HCT116 (cell line): Measurements from ENCODE around the gene HSD17B1. TPM values are rescaled to one million over a fixed set of nuclear protein-coding genes. Genes with fewer than 3 reads are reported as not detected.
A peak's percentile ranks its signal among the peaks of the same experiment; 100 is the strongest.

Source experiments
- ATAC-seq: fragments of 200-7000 bp; cut with Tn5 transposase; 2 replicates; pipeline ENCODE4 v1.9.1; 2020; ENCODE audit warnings: mild to moderate bottlenecking, moderate library complexity
- BruUV-seq: library from RNA; stranded (reverse); fragments of 400-500 nt; replicated peaks from 2 replicates; lab custom pipeline; 2021; lab: Mats Ljungman, UMichigan
- CTCF ChIA-PET: fragments of 300-600 bp; sonication (Branson Sonifier 250); formaldehyde crosslinking; loops from one replicate; lab custom pipeline; 2021; ENCODE audit warnings: antibody characterized with exemption; lab: Charles Lee
- POLR2A ChIA-PET: fragments of 300-600, 350-600 bp; sonication (Branson Sonifier 250); formaldehyde crosslinking; loops from one replicate; lab custom pipeline; 2021; ENCODE audit warnings: antibody characterized with exemption; lab: Charles Lee
- RAD21 ChIA-PET, 2 experiments: fragments of 300-600 bp; sonication (Branson Sonifier 250); formaldehyde crosslinking; loops; one replicate each; lab custom pipeline; 2023; ENCODE audit warnings: low total read pairs in 2 of 2; ENCODE audit not compliant: uncharacterized antibody in 2 of 2, unreplicated experiment in 2 of 2, low non-redundant PET in 1 of 2; lab: Charles Lee
- DNase-seq: peaks from one replicate; pipeline ENCODE4 v3.0.0-alpha.2; 2010; ENCODE audit warnings: low read depth, low spot score
- H2AFZ ChIP-seq: fragments of 200-600 bp; shearing (Covaris generic), sonication (generic); 2 replicates; pipeline ENCODE4 v1.6.1; 2017; ENCODE audit warnings: low read depth, mixed run types, mixed read lengths, antibody characterized with exemption, low read length; ENCODE audit not compliant: poor library complexity, severe bottlenecking
- H3K27ac ChIP-seq: 2 replicates; pipeline ENCODE4 v1.5.1; 2012; ENCODE audit warnings: low read depth, low read length
- H3K27me3 ChIP-seq: fragments of 200-600 bp; sonication (generic); 2 replicates; pipeline ENCODE4 v1.6.1; 2016; ENCODE audit warnings: mixed run types, low read length, mixed read lengths; ENCODE audit not compliant: insufficient read depth
- H3K36me3 ChIP-seq, 2 experiments: fragments of 200-500 bp in 1 of 2; fragments of 200-600 bp in 1 of 2; sonication (Bioruptor generic) in 1 of 2; sonication (generic) in 1 of 2; 2 replicates each; pipeline versions ENCODE4 v1.5.1 to v1.6.1; 2014 to 2016; ENCODE audit warnings: low read length in 2 of 2, inconsistent platforms in 1 of 2, mixed read lengths in 1 of 2, mixed run types in 1 of 2; ENCODE audit not compliant: insufficient read depth in 2 of 2, control insufficient read depth in 1 of 2
- H3K4me1 ChIP-seq, 2 experiments: fragments of 200-600 bp in 1 of 2; sonication (generic) in 1 of 2; 2 replicates each; pipeline versions ENCODE4 v1.5.1 to v1.6.1; 2012 to 2017; ENCODE audit warnings: low read length in 2 of 2, inconsistent platforms in 1 of 2, mild to moderate bottlenecking in 1 of 2, mixed read lengths in 1 of 2, mixed run types in 1 of 2, moderate library complexity in 1 of 2; ENCODE audit not compliant: insufficient read depth in 2 of 2, control insufficient read depth in 1 of 2
- H3K4me2 ChIP-seq: fragments of 200-600 bp; sonication (generic); 2 replicates; pipeline ENCODE4 v1.6.1; 2017; ENCODE audit warnings: mixed run types, low read length, mixed read lengths
- H3K4me3 ChIP-seq, 2 experiments: fragments of 200-600 bp in 1 of 2; sonication (generic) in 1 of 2; replicated peaks in 1 of 2; 2 replicates each; pipeline ENCODE4 v1.5.1; 2011 to 2016; ENCODE audit warnings: low read length in 2 of 2, control low read depth in 1 of 2, low read depth in 1 of 2, mild to moderate bottlenecking in 1 of 2, mixed read lengths in 1 of 2, mixed run types in 1 of 2
- H3K79me2 ChIP-seq: fragments of 200-600 bp; sonication (generic); 2 replicates; pipeline ENCODE4 v1.6.1; 2017; ENCODE audit warnings: mild to moderate bottlenecking, mixed run types, low read length, moderate library complexity, mixed read lengths; ENCODE audit not compliant: insufficient read depth
- H3K9ac ChIP-seq: fragments of 200-600 bp; sonication (generic); 2 replicates; pipeline ENCODE4 v1.6.1; 2016; ENCODE audit warnings: low read length, mixed read lengths
- H3K9me2 ChIP-seq: fragments of 200-600 bp; sonication (generic), shearing (Covaris generic); 2 replicates; pipeline ENCODE4 v1.6.1; 2017; ENCODE audit warnings: mixed run types, mild to moderate bottlenecking, moderate library complexity; ENCODE audit not compliant: insufficient read depth
- H3K9me3 ChIP-seq, 2 experiments: fragments of 200-500 bp in 1 of 2; fragments of 200-600 bp in 1 of 2; sonication (Bioruptor generic) in 1 of 2; sonication (generic) in 1 of 2; 2 replicates each; pipeline ENCODE4 v1.6.1; 2014 to 2017; ENCODE audit warnings: low read length in 2 of 2, mixed read lengths in 2 of 2, inconsistent platforms in 1 of 2, low read depth in 1 of 2, mild to moderate bottlenecking in 1 of 2, mixed run types in 1 of 2, moderate library complexity in 1 of 2; ENCODE audit not compliant: control insufficient read depth in 1 of 2, insufficient read depth in 1 of 2
- H4K20me1 ChIP-seq: fragments of 200-600 bp; sonication (generic), shearing (Covaris generic); 2 replicates; pipeline ENCODE4 v1.6.1; 2017; ENCODE audit warnings: mixed run types, mild to moderate bottlenecking, moderate library complexity; ENCODE audit not compliant: insufficient read depth
- CBX3 ChIP-seq: IDR thresholded peaks from 2 replicates; pipeline ENCODE4 v1.6.1; 2012; ENCODE audit warnings: low read depth
- CEBPB ChIP-seq: IDR thresholded peaks from 2 replicates; pipeline ENCODE4 v1.6.1; 2012; ENCODE audit warnings: low read depth
- ELF1 ChIP-seq: IDR thresholded peaks from 2 replicates; pipeline ENCODE4 v1.6.1; 2012; ENCODE audit warnings: low read depth, borderline replicate concordance
- FOSL1 ChIP-seq: IDR thresholded peaks from 2 replicates; pipeline ENCODE4 v1.6.1; 2012; ENCODE audit warnings: low read depth
- JUND ChIP-seq: IDR thresholded peaks from 2 replicates; pipeline ENCODE4 v1.6.1; 2012
- POLR2A ChIP-seq: IDR thresholded peaks from 2 replicates; pipeline ENCODE4 v1.7.0; 2011; ENCODE audit warnings: borderline replicate concordance; ENCODE audit not compliant: insufficient read depth, insufficient read length; ENCODE audit errors: extremely low read depth
- POLR2AphosphoS5 ChIP-seq: IDR thresholded peaks from 2 replicates; pipeline ENCODE4 v1.6.1; 2011; ENCODE audit warnings: mild to moderate bottlenecking, low read depth, low read length, moderate library complexity
- RAD21 ChIP-seq: IDR thresholded peaks from 2 replicates; pipeline ENCODE4 v1.6.1; 2012; ENCODE audit warnings: low read depth, mild to moderate bottlenecking
- REST ChIP-seq: IDR thresholded peaks from 2 replicates; pipeline ENCODE4 v1.6.1; 2012; ENCODE audit warnings: low read depth
- TCF7L2 ChIP-seq: IDR thresholded peaks from 2 replicates; pipeline ENCODE4 v1.7.0; 2011; ENCODE audit warnings: borderline replicate concordance, inconsistent platforms; ENCODE audit not compliant: insufficient read depth, insufficient read length; ENCODE audit errors: extremely low read depth
- YY1 ChIP-seq: IDR thresholded peaks from 2 replicates; pipeline ENCODE4 v1.6.1; 2011; ENCODE audit warnings: low read length, low read depth, moderate library complexity, mild to moderate bottlenecking; ENCODE audit not compliant: insufficient replicate concordance; ENCODE audit errors: extremely low read depth
- intact Hi-C: fragments of 100-400 bp; cut with micrococcal nuclease; formaldehyde crosslinking; loops from 2 replicates; pipeline ENCODE4 v1.10.0; 2022
- total RNA-seq: library from RNA; stranded (reverse); gene quantifications from one replicate; pipeline ENCODE4 v1.2.1, GENCODE V29; 2021; ENCODE audit not compliant: unreplicated experiment
- TF ChIP-seq, protein P1 (sequence below), 3 experiments: fragments of 200-600 bp in 1 of 3; sonication (generic) in 1 of 3; IDR thresholded peaks in 2 of 3; conservative IDR thresholded peaks in 1 of 3; 2 replicates each; pipeline ENCODE4 v1.5.1; 2012 to 2017; ENCODE audit warnings: low read depth in 2 of 3, low read length in 2 of 3, antibody characterized with exemption in 1 of 3, borderline replicate concordance in 1 of 3, control low read depth in 1 of 3, mild to moderate bottlenecking in 1 of 3, mixed read lengths in 1 of 3, mixed run types in 1 of 3, moderate library complexity in 1 of 3; ENCODE audit not compliant: insufficient read depth in 1 of 3

Gene HSD17B1
- total RNA-seq, 1 experiment from 2014 or later: 1.4 TPM

GRCh38 chr17:42521036-42521435 lies 31.7 kb upstream of the HSD17B1 start:
- Histone ChIP-seq H3K4me1 (peaks cover 46 to 74% of the 10 kb centered on the region in 2 experiments), H3K9ac (peak overlapping the region; percentile 63), H3K9me2 (no peaks in the 10 kb centered on the region), H4K20me1 (no peaks in the 10 kb centered on the region), H3K27me3 (no peaks in the 10 kb centered on the region), H3K27ac (peak overlapping the region; percentile 93), H3K4me3 (peak overlapping the region in 1 of 2 experiments; percentile 35; a peak in 1 of 4 replicates), H3K79me2 (no peaks in the 10 kb centered on the region), H3K4me2 (peak overlapping the region; percentile 78), H3K36me3 (peaks cover 3 to 5% of the 10 kb centered on the region in 2 experiments; a peak in 2 of 4 replicates), H3K9me3 (no peaks in the 10 kb centered on the region), H2AFZ (no peak overlapping the region)
- DNase-seq (no peak), ATAC-seq (no peak)
- intact Hi-C loops: loop anchor here (10.0 kb wide), 1 partner anchor 496 kb away; the partner anchor contains the start of gene NKIRAS2
- BruUV-seq: no TSS peak
- ChIA-PET RAD21 (interaction anchor here in 1 of 2 experiments (1.1 kb wide), 1 partner anchor 111 kb away, joined by 3 read pairs; no protein-coding TSS in a partner anchor), POLR2A (interaction anchor here (1.1 to 4.6 kb wide), 3 partner anchors 9 to 111 kb away, joined by 3 to 28 read pairs (median 11); partner anchors contain the start of gene CAVIN1), CTCF (interaction anchor here (1.3 to 2.3 kb wide), 2 partner anchors 115 to 199 kb away, joined by 3 to 8 read pairs; no protein-coding TSS in a partner anchor)
- no peak for TF ChIP-seq YY1
- no peak for TF ChIP-seq RAD21
- no peak for TF ChIP-seq POLR2A
- TF ChIP-seq ELF1: no peak

DNA sequence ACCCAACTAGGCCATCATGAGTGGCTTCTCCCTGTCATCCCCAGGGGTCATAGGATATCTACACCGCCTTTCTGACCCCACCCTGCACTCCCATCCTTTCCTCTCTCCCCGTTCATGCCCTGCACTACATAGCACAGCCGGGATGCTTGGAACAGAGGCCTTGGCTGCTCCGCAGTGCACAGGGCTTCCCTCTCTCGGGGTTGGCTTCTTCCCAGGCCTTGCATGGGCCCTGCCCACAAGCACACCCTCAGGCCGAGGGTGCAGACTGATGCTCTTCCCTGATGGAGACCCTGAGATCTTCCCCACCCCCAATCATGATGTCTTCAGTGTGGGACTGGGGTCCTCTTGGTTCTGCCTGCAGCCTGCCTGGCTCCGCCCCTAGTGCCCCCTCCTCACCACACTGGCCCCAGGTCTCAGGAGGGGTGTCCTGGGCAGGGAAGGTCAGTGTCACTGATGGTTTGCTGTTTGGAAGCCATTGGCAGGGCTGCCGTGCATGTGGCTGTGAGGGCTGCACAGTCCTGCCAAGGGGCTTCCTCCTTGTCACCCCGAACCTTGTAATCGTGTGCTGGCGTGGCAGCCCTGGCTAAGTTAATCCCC lies 31.0 kb upstream of the HSD17B1 start:
- no peak overlapping the region for H2AFZ ChIP-seq
- intact Hi-C loops: loop anchor here (10.0 kb wide), 1 partner anchor 497 kb away; the partner anchor contains the start of gene NKIRAS2
- peaks cover 3 to 5% of the 10 kb centered on the region in 2 experiments; a peak in 2 of 4 replicates for H3K36me3 ChIP-seq
- no peaks in the 10 kb centered on the region for H3K79me2 ChIP-seq
- H3K9ac ChIP-seq: no peak overlapping the region
- no peak overlapping the region for H3K4me3 ChIP-seq
- no peaks in the 10 kb centered on the region for H3K9me3 ChIP-seq
- H3K9me2 ChIP-seq: no peaks in the 10 kb centered on the region
- peak overlapping the region; percentile 93 for H3K27ac ChIP-seq
- no peak for DNase-seq
- ATAC-seq: no peak
- no peaks in the 10 kb centered on the region for H3K27me3 ChIP-seq
- ChIA-PET POLR2A (interaction anchor here (1.1 to 4.6 kb wide), 2 partner anchors 9 to 98 kb away, joined by 3 to 28 read pairs; partner anchors contain the start of gene CAVIN1), RAD21 (no interaction called here), CTCF (no interaction called here)
- H3K4me2 ChIP-seq: peak overlapping the region; percentile 78; the same call in 1 of the 2 replicates
- no peaks in the 10 kb centered on the region for H4K20me1 ChIP-seq
- no TSS peak for BruUV-seq
- peaks cover 47 to 78% of the 10 kb centered on the region in 2 experiments for H3K4me1 ChIP-seq
- TF ChIP-seq POLR2AphosphoS5 (no peak), JUND (no peak), YY1 (no peak), CBX3 (no peak), ELF1 (no peak), POLR2A (no peak), CEBPB (no peak), TCF7L2 (no peak), FOSL1 (no peak), REST (no peak)
- TF ChIP-seq, protein P1, sequence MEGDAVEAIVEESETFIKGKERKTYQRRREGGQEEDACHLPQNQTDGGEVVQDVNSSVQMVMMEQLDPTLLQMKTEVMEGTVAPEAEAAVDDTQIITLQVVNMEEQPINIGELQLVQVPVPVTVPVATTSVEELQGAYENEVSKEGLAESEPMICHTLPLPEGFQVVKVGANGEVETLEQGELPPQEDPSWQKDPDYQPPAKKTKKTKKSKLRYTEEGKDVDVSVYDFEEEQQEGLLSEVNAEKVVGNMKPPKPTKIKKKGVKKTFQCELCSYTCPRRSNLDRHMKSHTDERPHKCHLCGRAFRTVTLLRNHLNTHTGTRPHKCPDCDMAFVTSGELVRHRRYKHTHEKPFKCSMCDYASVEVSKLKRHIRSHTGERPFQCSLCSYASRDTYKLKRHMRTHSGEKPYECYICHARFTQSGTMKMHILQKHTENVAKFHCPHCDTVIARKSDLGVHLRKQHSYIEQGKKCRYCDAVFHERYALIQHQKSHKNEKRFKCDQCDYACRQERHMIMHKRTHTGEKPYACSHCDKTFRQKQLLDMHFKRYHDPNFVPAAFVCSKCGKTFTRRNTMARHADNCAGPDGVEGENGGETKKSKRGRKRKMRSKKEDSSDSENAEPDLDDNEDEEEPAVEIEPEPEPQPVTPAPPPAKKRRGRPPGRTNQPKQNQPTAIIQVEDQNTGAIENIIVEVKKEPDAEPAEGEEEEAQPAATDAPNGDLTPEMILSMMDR (IDR thresholded peaks at IDR 0.05 in 2 of 3, conservative IDR thresholded peaks at IDR 0.05 in 1 of 3; ENCODE audit: borderline replicate concordance in 1 of 3, insufficient read depth in 1 of 3, low read depth in 2 of 3, low read length in 2 of 3): no peak
